GM15510 (cell line): ENCODE data around the gene KCNJ11.

Source experiments
- POLR2A ChIP-seq: IDR thresholded peaks from 3 replicates; pipeline ENCODE4 v1.6.1; 2011; ENCODE audit warnings: borderline replicate concordance; ENCODE audit not compliant: insufficient read length; ENCODE audit errors: extremely low read depth

Gene KCNJ11

DNA sequence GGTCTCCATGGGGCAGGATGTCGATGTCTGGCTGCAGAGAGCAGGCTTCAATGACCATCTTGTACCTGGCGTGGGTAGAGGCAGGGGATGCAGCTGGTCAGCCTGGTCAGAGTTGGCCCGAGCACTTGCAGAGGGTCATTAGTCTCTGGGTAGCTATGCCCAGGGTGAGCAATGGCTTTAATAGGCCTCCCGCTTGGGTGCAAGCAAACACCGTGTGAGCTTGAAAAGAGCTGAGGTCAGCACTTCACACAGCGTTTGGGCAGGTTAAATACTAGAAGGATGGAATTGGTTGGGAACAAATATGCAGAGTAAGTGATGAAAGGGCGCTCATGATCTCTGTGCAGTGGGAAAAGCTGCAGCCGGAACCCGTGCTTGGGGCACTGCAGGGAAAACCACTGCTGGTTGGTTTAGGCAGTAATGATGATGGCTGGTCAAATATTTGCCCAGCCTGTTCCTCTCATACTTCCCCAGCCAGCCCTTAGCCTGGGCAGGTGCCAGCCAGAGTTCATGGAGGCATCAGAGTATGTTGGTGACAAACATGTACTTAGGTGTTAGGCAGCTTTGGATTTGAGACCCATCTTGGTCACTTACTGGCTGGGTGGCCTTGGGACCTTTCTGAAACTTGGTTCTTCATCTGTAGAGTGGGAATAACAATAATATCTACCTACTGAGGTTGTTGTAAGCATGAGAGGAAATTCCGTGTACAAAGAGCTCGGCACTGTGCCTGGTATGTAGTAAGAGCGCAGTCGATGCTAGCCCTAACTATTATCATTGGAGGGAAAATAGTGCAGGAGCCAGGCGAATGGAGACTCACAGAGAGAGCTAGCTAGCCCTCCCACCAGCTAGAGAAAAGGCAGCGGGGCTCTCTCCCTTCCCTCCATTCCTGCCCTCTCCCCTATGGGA, 25.2 kb upstream of the KCNJ11 start:
- TF ChIP-seq POLR2A: no peak

DNA sequence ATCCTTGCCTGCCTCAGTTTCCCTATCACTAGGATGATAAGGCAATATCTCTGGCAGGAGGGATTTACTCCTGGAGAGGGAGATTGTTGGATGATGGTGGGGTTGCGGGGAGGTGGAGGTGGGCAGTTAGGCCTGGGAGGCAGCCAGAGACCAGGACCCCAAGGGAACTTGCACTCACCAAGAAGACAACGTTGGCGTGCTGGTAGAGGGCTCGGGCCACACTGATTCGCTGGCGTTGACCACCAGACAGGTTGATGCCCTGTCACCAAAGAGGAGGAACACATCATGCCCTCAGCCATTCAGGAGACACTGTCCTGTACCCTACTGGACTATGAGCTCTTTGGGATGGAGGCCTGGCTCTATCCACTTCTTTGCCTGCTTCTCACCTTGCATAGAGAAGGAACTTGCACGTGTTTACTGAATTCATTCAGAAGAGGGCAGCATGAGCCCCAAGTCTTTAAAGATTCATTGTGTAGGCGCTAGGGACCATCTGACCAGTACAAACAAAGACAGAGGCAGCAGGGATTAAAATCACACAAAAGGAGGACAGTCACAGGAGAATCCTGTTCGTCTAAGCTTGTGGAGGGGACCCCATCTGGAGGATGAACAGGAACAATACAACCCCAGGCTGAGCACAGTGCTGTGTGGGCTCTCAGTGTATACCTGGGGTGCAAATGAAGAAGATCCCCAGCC, 24.2 kb upstream of the KCNJ11 start:
- TF ChIP-seq POLR2A: no peak

DNA sequence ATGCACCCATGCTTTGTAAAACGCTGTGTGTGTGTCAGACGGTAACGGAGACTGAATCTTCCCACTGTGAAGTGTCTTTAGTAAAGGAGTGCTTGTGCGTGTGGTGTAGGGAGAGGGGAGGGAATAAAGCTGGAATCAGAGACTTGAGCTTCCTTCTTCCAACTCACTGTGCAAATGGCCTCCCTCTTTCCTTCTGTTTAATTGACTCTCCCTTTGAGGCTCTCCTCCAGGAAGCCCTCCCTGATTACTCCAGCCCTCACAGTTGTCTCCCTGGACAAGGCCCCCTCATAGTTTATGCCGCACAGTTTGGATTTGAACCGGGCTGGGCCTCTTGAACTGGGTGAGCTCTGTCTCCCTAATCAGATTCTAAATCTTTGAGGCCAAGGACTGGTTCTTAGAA, 23.0 kb upstream of the KCNJ11 start:
- TF ChIP-seq POLR2A: no peak

DNA sequence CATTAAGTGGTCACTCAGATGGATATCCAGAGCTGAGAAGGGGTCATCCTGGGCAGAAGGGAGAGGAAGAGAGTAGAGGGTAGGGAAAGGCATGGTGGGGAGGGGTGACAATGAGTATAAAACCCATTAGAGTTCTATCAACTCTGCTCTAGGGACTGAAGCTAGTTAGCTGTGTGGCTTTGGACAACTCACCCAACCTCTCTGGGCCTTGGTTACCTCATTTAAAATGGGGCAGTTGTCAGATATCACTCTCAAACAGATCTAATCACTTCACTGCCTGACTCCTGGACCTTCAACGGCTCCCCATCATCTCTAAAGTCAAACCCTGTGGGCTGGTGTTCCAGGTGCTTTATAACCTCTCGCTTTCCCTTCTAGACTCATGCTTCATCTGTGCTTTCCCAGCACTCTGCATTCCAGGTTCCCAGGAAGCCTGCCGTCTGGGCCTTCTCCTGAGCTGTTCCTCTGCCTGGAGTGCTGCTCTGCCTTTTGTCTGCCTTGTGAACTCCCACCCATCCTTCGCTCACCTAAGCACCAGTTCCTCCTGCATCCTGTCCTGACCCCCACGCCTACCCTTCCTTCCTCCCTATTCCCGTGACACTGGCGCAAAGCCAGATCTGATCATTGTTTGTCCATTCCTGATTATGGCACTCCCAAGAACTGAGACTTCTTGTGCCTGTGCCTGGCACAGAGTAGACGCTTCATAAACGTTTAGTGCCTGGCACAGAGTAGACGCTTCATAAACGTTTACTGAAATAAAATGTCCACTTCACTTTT, 22.3 kb upstream of the KCNJ11 start:
- TF ChIP-seq POLR2A: no peak

DNA sequence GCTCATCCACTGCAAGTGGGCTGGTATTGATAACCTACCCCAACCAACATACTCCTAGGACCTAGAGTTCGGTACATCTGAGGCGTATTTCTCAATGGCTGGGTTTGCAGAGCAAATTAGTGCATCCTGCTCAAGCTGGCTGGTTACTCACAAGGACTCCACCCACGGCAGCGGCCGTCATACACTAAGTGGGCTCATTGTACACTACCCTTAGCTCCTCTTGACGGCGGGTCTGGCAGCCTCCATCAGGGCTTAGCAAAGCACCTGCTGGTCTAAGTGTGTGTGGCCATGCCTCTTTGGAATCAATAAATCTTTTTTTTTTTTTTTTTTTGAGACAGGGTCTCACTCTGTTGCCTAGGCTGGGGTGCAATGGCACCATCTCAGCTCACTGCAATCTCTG, 20.2 kb upstream of the KCNJ11 start:
- no peak for TF ChIP-seq POLR2A

DNA sequence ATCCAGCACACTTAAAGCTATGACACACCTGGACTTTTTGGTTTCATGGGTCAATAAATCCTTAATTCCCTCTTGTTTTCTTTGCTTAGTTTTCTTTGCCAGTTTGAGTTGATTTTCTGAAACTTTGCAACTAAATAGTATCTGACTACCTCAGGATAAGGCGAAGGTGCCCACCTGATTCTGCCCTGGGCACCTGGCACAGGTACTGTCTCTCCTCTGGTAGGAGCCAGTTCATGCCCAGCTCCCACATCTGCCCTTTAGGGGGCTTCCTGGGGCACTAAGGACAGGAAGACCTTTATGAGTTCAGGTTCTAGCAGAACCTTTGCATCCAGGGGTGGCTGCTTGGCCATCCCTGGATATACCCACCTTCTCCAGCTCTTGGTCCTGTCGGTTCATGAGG, 19.6 kb upstream of the KCNJ11 start:
- TF ChIP-seq POLR2A: no peak

DNA sequence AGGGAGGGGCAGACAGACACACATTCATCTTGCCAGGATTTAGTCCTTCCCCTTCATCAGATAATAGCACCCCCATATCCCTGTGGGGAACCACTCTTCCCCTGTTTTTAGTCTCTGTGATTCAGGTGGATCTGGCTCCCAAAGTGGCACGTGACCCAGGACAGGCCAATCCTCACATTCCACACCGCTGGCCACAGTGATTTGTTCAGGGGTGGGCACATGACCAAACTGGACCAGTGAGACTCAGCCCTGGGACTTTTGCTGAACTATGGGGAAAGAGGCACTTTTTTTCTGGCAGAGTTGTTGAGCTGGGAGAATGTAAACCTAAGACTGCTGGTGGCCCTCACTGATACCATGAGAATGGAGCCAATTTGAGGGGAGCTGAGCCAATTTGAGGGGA, 19.1 kb upstream of the KCNJ11 start:
- TF ChIP-seq POLR2A: no peak

DNA sequence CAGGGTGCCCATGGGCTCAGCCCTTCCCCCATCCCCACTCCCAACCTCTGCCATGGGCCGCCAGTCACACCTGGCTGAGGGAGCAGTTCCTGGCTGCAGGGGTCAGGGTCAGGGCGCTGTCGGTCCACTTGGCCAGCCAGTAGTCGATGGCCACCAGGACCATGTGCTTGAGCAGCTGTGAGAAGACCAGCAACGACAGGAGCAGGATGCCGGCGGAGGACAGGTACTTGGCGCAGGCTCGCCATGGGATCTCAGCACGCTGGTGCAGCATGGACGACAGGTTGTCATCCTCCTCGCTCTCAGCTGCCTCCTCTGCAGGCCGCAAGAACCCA, 18.3 kb upstream of the KCNJ11 start:
- TF ChIP-seq POLR2A: no peak

DNA sequence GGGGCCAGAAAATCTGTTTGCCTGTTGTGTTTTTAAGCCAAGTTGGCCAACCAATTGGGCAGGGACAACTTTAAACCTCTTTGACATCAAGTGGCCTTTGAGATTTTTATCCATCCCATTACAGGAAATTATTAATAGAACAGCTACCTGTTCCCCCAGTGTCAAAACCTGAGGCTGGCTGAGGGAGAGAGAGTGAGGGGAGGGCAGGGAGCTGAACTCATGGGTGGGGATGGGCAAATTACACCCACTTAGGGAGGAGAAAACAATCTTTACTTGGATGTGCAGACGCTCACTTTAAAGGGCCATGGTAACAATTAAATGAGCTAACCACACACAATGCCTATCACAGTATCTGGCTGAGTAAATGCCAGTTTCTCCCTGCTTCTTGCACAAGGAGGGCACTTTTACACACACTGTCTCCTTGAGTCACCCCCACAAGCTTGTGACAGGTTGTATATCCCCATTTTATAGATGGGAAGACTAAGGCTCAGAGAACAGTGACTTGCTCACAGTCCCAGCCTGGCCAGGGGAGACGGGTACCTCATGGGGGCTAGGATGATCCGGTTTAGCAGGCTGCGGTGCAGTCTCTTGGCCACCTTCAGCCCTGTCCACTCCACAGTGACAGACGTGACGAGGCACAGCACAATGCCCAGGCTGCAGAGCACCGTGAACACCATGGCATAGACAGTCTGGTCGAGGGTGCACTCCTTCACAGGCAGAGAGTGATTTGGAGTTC, 17.8 kb upstream of the KCNJ11 start:
- no peak for TF ChIP-seq POLR2A

DNA sequence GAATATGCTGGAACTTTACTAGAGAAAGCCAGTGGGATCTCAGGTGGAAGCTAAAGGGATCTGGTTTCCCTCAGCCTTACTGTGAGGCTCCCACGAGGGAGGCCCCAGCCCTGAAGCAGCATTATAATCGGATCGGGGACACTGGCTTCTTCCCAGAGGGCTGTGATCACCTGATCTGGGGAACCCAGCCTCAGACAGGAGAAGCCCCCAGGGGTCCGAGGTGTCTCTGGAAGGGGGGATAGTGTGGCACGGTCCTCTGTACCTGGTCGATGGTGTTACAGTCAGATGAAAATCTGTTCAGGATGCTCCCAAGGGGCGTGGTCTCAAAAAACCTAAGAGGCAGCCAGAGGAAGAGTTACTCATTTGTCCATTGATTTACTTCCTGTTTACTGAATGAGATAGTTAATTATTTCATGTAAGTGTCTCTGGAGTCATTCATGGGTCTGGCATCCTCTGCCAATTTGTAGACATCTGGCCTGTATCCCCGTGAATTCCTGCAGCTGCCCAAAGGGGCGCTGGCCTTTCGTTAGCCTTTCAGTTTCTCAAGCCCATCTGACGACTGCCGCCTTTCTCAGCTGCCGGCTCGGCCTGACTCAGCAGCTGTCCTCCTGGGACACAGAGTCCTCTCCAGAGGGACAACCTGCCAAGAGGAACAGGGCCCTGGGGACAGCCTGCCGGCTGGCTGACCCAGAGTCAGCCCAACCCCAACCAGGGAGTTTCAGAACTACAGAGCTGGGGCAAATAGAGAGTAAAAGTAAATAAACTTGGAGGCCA, 17.0 kb upstream of the KCNJ11 start:
- TF ChIP-seq POLR2A: no peak

DNA sequence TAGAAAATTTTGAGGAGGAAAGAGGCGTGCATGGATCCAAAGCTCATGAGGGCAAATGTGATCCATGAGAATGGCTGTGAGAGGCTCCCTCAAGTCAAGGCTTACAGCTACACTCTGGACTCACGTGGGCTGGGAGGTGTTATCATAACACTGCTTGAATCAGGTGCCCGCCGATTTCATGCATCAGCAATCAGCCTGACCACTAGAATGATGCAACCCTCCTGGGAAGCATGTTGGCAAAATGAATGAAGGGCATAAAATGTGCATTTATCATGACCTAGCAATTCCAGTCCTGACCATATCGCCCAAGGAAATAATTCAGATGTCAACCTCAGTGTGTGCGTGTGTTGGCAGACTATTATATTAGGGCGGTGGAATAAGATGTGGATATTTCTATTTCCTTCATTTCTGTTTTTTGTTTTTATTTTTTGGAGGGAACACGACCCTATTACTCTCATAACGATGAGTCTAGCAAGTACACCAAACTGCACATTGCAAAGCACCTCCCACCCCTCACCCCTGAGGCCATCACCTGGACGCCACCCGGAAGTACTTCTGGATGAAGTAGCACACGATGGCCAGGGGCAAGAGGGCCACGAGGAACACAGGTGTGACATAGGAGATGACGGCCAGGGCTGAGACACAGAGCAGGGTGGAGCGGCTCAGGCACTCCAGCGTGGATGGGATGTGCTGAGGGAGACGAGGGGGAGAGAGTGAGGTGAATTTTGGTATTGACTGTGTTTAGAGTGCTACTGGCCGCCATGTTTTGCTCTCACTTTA, 15.7 kb upstream of the KCNJ11 start:
- no peak for TF ChIP-seq POLR2A

DNA sequence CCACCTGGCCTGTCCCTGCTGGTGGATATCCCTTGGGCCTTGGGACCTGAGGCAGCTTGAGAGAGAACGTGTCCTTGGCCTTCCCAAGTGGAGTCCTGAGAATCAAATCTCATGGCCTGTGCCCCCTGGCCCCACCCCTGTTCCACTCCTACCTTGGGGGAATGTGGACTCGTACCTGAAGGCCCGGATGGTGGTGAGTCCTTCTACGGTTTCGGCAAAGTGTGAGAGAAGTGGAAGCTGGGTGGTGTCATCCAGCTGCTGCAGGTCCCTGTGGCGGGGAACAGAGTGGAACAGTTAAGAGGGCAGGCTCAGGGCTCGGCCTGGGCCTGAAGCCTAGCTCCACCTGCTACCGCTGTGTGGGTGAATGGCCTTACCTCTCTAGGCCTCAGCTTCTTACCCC, 14.0 kb upstream of the KCNJ11 start:
- TF ChIP-seq POLR2A: no peak

DNA sequence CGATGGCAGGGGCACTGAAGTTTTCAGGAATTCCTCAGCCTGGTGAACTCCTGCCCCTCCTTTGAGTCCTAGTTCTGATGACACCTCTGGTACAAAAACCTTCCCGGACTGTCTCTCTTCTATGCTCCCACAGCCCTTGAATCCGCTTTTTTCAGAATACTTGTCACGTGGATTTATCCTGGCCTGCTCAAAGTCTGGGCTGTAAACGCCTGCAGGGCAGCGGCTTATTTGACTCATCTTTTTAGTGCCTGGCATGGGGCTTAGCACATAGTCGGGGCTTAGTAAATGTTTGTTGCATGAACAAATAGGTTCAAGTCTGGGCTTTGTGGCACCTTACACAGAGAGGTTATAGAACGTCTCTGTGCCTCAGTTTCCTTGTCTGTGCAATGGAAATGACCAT, 13.4 kb upstream of the KCNJ11 start:
- TF ChIP-seq POLR2A: no peak
